ENCODE data around the gene XPO1.
A peak's percentile ranks its signal among the peaks of the same experiment; 100 is the strongest.
"Not testable (repeated sequence)": the region's sequence is repeated elsewhere in the genome, so short reads cannot be mapped to it uniquely, and the experiment has no call there.

XPO1 gene

DNA sequence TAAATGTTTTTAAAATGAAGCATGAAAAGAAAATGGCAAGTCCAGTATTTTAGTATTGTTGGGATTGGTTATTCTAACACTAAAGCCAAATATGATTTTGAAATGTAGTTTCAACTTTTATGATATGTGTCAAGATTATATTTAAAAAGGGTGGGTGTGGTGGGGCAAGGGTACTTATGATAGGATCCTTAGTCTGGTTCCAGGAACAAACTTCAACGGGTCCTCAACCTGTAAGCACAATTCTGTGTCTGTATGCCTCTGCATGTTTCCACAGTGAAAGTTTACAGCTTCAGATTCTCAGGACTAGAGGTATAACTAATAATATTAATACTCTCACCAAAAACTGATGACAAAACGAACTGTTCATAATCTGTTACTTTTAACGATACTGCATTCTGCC, 73.1 kb downstream of the XPO1 start:
- no peak for DNase-seq (ENCODE audit: low spot score)

DNA sequence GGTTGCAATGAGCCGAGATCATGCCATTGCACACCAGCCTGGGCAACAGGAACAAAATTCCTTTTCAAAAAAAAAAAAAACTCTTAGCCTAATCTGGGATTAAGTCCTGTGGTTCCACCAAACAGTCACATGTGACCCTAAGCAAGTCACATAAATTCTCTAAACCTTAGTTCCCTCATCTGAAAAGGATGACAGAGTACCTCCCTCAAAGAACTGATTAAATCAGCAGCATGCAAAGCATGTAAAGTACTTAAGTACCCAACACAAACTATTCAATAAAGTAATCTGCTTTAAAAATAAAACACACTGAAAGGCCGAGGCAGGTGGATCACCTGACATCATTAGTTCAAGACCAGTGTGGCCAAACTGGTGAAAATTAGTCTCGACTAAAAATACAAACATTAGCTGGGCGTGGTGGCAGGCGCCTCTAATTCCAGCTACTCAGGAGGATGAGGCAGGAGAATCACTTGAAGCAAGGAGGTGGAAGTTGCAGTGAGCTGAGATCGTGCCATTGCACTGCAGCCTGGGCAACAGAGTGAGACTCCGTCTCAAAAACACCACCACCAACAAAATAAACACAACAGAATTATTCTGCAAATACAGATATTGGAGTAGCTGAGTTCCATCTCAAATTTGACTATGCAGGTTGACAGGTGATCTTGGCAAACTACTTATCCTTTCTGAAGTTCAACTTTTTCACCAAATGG, 74.2 kb downstream of the XPO1 start:
- DNase-seq (ENCODE audit: low spot score), result no peak

DNA sequence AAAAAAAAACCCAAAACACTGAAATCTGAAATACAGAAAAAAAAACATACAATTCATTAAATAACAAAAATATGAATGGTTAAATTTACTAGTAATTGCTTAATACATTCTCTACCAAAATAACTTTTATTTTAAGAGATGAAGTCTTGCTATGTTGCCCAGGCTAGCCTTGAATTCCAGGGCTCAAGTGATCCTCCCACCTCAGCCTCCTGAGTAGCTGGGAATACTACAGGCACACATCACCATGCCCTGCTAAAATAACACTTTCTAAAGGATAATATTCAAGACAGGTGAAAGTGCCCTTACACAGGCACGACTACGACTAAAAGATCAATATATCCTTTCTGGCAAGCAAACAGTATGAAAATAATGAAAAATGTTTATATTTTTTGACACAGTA, 76.8 kb downstream of the XPO1 start:
- DNase-seq (ENCODE audit: low spot score), result no peak

DNA sequence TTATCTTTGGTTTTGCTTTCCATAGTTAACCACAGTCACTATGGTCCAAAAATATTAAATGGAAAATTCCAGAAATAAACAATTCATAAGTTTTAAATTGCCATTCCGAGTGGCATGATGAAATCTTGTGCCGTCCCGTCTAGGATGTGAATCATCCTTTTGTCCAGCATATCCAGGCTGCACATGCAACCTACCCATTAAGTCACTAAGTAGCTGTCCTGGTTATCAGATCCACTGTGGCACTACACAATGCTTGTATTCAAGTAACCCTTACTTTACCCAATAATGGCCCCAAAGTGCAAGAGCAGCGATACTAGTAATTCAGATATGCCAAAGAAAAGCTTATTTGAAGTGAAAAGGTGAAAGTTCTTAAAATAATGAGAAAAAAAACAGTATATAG, 78.0 kb downstream of the XPO1 start:
- DNase-seq (ENCODE audit: low spot score), result peak; percentile 62

DNA sequence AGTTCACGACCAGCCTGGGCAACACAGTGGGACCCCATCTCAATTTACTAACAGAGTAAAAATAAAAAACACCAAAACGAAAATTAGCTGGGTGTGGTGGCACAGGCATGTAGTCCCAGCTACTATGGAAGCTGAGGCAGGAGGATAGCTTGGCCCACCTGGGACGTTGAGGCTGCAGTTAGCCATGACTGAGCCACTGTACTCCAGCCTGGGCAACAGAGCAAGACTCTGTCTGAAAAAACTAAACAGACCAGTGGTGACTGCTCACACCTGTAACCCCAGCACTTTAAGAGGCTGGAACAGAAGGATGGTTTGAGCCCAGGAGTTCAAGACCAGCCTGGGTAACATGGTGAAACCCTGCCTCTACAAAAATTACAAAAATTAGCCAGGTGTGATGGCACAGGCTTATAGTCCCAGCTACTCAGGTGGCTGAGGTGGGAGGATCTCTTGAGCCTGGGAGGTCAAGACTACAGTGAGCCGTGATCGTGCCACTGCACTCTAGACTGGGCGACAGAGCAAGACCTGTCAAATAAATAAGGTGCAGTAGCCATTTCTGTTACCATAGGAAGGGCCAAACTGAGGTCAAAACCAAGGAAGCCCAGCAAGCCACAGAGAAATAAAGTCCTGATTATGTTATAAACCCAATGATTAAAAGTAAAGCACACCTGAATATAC, 81.3 kb downstream of the XPO1 start:
- no peak for DNase-seq (ENCODE audit: low spot score)

DNA sequence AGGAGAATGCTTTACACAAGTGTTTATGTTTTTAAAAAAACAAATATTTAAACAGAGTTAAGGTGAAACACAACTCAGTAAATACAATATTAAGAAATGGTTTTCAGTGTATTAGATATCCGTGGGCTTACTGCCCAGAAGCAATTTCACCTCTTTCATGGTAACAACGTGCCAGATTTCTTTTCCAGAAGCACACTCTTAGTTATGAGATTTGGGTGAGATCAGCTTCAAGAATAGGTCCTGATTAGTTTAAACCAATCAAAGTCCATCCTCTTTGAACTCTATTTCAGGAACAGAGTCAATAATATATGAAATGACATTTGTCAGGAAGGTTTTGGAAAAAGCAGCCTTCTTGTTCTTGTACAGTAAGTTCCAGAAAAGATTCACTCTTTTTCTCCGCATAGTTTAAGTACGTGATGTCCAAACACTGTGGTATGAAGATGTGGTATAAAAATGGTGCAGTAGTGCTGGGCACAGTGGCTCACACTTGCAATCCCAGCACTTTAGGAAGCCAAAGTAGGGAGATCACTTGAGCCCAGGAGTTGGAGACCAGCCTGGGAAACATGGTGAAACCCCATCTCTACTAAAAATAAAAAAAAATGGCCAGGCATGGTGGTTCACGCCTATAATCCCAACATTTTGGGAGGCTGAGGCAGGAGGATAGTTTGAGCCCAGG, 81.9 kb downstream of the XPO1 start:
- DNase-seq (ENCODE audit: low spot score), result no peak

DNA sequence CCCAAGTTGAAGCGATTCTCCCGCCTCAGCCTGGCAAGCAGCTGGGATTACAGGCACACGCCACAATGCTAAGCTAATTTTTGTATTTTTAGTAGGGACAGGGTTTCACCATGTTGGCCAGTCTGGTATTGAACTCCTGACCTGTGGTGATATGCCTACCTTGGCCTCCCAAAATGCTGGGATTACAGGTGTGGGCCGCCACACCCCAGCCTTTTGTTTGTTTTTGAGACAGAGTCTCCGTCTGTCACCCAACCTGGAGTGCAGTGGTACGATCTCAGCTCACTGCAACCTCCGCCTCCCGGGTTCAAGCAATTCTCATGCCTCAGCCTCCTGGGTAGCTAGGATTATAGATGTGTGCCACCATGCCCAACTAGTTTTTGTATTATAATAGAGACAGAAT, 83.2 kb downstream of the XPO1 start:
- not testable (repeated sequence) for DNase-seq (ENCODE audit: low spot score)

DNA sequence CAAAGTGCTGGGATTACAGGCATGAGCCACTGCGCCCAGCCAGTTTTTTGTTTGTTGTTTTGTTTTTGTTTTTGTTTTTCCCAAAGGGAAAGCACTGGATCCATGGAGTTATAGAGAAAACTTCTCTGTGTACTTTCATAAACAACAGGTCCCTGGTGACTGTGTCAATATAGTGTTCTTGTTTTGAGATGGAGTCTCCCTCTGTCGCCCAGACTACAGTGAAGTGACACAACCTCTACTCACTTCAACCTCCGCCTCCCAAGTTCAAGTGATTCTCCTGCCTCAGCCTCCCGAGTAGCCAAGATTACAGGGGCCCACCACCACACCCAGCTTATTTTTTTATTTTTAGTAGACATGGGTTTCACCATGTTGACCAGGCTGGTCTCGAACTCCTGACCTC, 83.8 kb downstream of the XPO1 start:
- no peak for DNase-seq (ENCODE audit: low spot score)

DNA sequence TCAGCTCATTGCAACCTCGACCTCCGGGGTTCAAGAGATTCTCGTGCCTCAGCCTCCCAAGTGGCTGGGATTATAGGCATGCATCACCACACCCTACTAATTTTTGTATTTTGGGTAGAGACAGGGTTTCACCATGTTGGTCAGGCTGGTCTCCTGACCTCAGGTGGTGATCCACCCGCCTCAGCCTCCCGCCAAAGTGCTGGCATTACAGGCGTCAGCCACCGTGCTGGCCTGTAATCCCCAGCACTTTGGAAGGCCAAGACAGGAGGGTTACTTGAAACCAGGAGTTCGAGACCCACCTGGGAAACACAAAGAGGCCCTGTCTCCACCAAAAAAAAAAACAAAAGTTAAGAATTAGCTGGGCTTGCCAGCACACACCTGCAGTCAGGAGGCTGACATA, 85.8 kb downstream of the XPO1 start:
- no peak for DNase-seq (ENCODE audit: low spot score)

DNA sequence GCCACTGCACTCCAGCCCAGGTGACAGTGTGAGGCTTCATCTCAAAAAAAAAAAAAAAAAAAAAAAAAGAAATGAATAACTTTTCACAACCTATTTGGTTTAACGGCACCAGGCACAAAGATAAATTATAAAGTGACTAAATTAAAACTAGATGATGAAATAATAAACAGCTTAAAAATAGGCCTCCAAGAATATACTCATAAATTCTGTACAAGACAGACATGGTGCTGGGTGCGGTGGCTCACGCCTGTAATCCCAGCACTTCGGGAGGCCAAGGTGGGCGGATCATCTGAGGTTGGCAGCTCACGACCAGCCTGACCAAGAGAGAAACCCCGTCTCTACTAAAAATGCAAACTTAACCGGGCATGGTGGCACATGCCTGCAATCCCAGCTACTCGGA, 87.0 kb downstream of the XPO1 start:
- DNase-seq (ENCODE audit: low spot score), result no peak

DNA sequence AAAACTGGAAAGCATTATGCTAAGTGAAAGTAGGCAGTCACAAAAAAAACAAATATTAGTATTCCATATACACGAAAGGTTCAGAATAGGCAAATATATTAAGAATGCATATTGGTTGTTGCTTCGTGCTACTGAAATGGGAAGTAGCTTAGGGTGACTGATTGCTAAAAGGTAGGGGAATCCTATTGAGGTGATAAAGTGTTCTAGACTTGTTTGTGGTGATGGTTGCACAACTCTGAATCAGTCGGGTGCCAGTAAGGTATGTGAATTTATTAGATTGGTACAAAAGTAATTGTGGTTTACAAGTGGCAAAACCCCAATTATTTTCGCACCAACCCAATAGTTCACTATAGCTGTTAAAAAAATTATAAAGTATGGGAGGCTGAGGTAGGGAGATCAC, 88.0 kb downstream of the XPO1 start:
- DNase-seq (ENCODE audit: low spot score), result no peak

DNA sequence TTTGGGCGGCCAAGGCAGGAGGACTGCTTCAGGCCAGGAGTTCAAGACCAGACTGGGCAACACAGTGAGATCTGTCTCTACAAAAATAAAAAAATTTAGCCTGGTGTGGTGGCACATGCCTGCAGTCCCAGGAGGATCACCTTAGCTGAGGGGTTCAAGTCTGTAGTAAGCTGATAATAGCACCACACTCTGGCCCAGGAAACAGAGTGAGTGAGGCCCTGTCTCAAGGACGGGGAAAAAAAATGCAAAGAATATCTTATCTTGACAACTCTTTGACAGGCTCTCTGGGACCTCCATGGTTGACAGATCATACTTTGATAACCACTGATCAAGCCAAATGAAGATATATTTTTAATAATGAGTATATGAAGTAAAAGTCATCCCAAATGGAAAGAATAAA, 89.9 kb downstream of the XPO1 start:
- no peak for DNase-seq (ENCODE audit: low spot score)

DNA sequence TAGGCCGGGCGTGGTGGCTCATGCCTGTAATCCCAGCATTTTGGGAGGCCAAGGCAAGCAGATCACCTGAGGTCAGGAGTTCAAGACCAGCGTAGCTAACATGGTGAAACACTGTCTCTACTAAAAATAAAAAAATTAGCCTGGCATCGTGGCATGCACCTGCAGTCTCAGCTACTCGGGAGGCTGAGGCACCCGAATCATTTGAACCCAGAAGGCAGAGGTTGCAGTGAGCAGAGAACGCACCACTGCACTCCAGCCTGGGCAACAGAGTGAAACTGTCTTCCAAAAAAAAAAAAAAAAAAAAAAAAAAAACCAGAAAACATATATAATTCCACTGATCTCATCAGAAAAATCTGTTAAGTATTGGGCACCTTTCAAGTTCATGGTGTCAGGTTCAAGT, 91.2 kb downstream of the XPO1 start:
- not testable (repeated sequence) for DNase-seq (ENCODE audit: low spot score)

DNA sequence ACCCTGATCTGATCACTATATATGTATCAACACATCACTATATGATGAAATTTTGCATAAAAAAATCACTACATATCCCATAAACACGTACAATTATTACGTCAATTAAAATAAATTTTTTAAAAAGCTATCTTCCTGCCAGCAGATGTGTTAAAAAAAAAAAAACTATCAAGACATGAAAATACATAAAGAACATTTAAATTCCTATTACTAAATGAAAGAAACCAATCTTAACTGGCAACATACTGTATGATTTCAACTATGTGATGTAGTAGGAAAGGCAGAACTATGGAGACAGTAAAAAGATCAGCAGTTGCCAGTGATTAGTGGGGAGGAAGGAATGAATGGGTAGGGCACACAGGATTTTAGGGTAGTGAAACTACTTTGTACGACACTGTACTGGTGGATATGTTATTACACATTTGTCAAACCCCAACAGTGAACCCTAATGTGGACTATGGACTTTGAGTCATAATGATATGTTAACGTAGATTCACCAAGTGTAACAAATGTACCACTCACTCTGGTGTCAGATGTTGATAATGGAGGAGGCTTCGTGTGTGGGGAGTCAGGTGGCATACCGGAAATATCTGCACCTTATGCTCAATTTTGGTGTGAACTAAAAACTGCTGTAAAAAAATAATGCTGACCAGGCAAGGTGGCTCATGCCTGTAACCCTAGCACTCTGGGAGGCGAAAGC, 94.7 kb downstream of the XPO1 start:
- peak; percentile 91 for DNase-seq (ENCODE audit: low spot score)

DNA sequence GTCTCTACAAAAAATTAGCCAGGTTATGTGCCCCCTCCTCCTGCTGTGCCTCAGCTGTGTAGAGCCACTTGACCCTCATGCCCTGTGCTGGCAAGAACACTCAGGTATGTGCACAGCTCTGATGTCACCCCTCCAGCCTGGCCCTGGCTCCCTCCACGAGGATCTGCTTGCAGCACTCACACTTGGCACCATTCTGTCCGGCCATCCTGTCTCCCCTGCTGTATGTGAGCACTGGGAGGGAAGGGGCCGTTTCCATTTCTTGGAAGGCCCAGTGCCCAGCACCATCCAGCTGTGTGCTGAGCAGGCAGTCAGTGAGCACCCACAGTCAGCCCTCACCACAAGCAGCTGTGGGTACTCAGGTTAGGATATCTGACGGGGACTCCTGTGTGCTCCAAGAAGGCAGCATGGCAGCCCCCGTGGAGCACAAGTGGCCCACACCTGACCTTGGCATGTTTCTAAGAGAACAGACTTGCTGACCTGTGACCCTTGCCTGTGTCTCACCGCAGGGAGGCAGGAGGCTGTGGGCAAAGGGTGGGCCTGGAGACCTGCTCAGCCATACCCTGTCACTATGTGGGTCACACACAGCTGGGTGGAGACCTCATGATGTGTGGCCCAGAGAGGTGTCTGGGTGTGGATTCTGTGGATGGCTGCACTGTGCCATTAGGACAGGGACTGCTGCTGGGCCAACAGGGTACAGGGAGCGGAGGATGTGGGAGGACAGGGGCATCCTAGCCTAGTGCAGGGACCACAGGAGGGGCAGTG, 98.7 kb downstream of the XPO1 start:
- DNase-seq (ENCODE audit: low spot score), result no peak

DNA sequence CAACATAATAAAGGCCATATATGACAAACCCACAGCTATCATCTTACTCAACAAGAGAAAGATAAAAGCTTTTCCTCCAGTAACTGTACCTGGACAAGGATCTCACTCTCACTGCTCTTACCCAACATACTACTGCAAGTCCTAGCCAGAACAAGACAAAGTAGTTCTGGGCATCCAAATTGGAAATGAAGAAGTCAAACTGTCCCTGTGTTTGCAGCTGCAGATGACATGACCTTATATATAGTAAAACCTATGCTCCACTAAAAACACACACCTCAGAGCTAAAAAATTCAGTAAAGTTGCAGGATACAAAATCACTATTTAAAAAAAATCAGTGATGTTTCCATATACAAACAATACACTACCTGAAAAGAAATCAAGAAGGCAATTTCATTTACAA, 99.5 kb downstream of the XPO1 start:
- DNase-seq (ENCODE audit: low spot score), result no peak

DNA sequence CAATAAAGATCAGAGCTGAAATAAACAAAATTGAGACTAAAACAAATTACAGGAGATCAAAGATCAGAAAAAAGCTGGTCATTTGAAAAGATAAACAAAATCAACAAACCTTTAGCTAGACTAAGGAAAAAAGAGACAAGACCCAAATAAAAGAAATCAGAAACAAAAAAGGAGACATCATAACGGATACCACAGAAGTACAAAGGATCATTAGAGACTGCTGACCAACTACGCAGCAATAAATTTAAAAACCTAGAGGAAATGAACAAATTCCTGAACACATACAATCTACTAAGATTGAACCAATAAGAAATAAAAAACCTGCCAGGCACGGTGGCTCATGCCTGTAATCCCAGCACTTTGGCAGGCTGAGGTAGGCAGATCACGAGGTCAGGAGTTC, 101.0 kb downstream of the XPO1 start:
- DNase-seq (ENCODE audit: low spot score), result no peak

DNA sequence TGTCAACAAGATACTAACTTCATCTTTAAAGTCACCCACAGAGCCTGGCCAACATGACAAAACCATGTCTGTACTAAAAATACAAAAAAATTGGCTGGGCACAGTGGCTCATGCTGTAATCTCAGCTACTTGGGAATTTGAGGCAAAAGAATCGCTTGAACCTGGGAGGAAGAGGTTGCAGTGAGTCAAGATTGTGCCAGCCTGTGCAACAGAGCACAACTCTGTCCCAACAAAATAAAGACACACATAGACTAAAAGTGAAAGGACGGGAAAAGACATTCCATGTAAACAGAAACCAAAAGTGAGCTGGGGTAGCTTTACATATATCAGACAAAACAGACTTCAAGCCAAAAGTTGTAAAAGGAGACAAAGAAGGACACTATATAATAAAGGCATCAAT, 102.1 kb downstream of the XPO1 start:
- no peak for DNase-seq (ENCODE audit: low spot score)

DNA sequence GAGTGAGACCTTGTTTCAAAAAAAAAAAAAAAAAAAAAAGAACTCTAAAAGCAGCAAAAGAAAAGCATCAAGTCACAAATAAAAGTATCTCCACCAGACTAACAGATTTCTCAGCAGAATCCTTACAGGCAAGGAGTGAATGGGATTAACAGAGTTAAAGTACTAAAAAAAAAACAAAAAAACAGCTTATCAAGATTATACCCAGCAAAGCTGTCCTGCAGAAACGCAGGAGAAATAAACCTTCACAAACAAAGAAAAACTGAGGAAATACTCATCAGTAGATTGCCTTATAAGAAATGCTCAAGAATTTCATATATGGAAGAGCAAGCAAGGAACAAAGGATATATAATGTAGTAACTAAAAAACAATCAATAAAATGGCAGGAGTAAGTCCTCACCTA, 102.9 kb downstream of the XPO1 start:
- DNase-seq (ENCODE audit: low spot score), result no peak

DNA sequence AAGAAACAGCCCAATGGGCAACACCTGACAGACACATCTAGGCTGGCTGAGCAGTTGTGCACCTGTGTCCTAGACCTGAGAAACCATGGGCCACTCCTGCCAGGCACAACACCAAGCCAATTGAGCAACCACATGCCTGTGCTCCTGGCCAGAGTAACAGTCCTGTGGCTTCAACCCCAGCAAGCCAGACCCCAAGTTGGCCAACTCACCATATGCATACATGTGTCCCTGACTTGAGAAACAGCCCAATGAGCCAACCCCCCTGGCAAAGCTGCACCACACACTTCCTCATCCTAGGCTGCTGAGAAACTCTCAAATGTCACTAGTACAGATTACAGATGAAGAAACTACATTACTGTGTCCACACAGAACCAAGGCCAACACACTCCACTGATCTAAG, 103.8 kb downstream of the XPO1 start:
- no peak for DNase-seq (ENCODE audit: low spot score)

DNA sequence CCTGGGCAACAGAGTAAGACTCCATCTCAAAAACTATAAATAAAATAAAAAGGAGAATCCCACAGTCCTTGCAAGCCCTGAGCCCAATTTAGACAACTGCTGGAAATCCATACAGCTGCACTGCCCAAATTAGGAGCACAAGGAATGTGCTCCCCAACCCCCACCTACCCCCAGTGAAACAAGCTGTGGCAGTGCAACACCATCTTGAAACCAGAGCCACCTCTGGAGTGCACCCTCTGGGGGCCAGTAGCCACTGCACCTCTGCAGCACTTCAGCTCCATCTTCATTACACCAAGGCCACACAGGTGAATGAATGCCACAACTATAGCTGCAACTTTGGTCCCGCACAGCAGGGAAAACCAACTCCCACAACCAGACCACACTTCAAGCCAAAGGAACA, 104.5 kb downstream of the XPO1 start:
- DNase-seq (ENCODE audit: low spot score), result no peak

DNA sequence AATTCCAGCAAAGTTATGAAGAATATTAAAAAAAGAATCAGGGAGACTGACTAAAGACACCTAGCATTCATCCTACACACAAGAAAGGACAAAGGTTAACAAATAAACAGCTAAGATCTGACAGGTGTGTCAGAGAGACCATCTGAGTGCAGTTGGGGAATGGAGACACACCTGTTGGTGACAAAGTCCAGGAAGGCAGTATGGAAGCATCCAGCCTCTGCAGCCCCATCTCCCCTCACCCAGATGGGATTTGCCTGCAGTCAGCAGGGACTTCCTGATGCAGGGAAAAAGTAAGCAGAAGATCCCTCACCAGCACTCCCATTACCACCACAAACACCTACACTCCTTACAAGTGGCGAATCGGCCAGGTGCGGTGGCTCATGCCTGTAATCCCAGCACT, 105.2 kb downstream of the XPO1 start:
- no peak for DNase-seq (ENCODE audit: low spot score)
